ENCODE measurements around the gene CTNNA3.
"Not testable (repeated sequence)": the region's sequence is repeated elsewhere in the genome, so short reads cannot be mapped to it uniquely, and the experiment has no call there.

CTNNA3 gene

GRCh38 chr10:67221939-67222494 is 474.0 kb downstream of the CTNNA3 start:
- Histone ChIP-seq H3K4me1 (ENCODE audit: control insufficient read depth in 1 of 2, insufficient read depth in 1 of 2, low read depth in 1 of 2, low read length in 1 of 2) (no peaks in the 10 kb centered on the region), H3K27ac (no peak overlapping the region), H3K4me3 (ENCODE audit: low read depth in 1 of 2, low read length in 1 of 2) (no peak overlapping the region), H3K9me3 (no peaks in the 10 kb centered on the region), H3K36me3 (no peaks in the 10 kb centered on the region), H3K27me3 (no peaks in the 10 kb centered on the region)
- no peak for TF ChIP-seq CTCF (IDR thresholded peaks at IDR 0.05)

GRCh38 chr10:67211680-67212079 is 484.3 kb downstream of the CTNNA3 start:
- no peak overlapping the region for H3K4me3 ChIP-seq (ENCODE audit: low read depth in 1 of 2, low read length in 1 of 2)
- H3K27ac ChIP-seq, result no peak overlapping the region
- H3K9me3 ChIP-seq, result no peaks in the 10 kb centered on the region
- H3K27me3 ChIP-seq, result no peaks in the 10 kb centered on the region
- H3K4me1 ChIP-seq (ENCODE audit: control insufficient read depth in 1 of 2, insufficient read depth in 1 of 2, low read depth in 1 of 2, low read length in 1 of 2), result no peaks in the 10 kb centered on the region
- TF ChIP-seq CTCF (IDR thresholded peaks at IDR 0.05), result no peak
- H3K36me3 ChIP-seq, result no peaks in the 10 kb centered on the region

GRCh38 chr10:67207923-67208322 is 488.1 kb downstream of the CTNNA3 start:
- not testable (repeated sequence) for H3K36me3 ChIP-seq; H3K4me1 ChIP-seq (ENCODE audit: control insufficient read depth in 1 of 2, insufficient read depth in 1 of 2, low read depth in 1 of 2, low read length in 1 of 2); H3K4me3 ChIP-seq (ENCODE audit: low read depth in 1 of 2, low read length in 1 of 2); H3K27me3 ChIP-seq; H3K9me3 ChIP-seq; H3K27ac ChIP-seq

- Histone ChIP-seq H3K9me3 (no peaks in the 10 kb centered on the region), H3K4me3 (ENCODE audit: low read depth in 1 of 2, low read length in 1 of 2) (no peak overlapping the region), H3K36me3 (no peaks in the 10 kb centered on the region), H3K4me1 (ENCODE audit: control insufficient read depth in 1 of 2, insufficient read depth in 1 of 2, low read depth in 1 of 2, low read length in 1 of 2) (no peaks in the 10 kb centered on the region), H3K27me3 (no peaks in the 10 kb centered on the region), H3K27ac (no peak overlapping the region)
- TF ChIP-seq CTCF (IDR thresholded peaks at IDR 0.05), result no peak
Measured at GRCh38 chr10:67200913-67201564, 495.0 kb downstream of the CTNNA3 start.

- Histone ChIP-seq H3K36me3 (no peaks in the 10 kb centered on the region), H3K4me3 (ENCODE audit: low read depth in 1 of 2, low read length in 1 of 2) (no peak overlapping the region), H3K27me3 (no peaks in the 10 kb centered on the region), H3K9me3 (no peaks in the 10 kb centered on the region), H3K27ac (no peak overlapping the region), H3K4me1 (ENCODE audit: control insufficient read depth in 1 of 2, insufficient read depth in 1 of 2, low read depth in 1 of 2, low read length in 1 of 2) (no peaks in the 10 kb centered on the region)
- TF ChIP-seq CTCF (IDR thresholded peaks at IDR 0.05), result no peak
Measured at GRCh38 chr10:67175354-67175753, 520.6 kb downstream of the CTNNA3 start.

GRCh38 chr10:67173787-67174186 is 522.2 kb downstream of the CTNNA3 start:
- no peaks in the 10 kb centered on the region for H3K9me3 ChIP-seq
- no peak overlapping the region for H3K4me3 ChIP-seq (ENCODE audit: low read depth in 1 of 2, low read length in 1 of 2)
- H3K4me1 ChIP-seq (ENCODE audit: control insufficient read depth in 1 of 2, insufficient read depth in 1 of 2, low read depth in 1 of 2, low read length in 1 of 2), result no peaks in the 10 kb centered on the region
- no peak for TF ChIP-seq CTCF (IDR thresholded peaks at IDR 0.05)
- H3K36me3 ChIP-seq, result no peaks in the 10 kb centered on the region
- H3K27me3 ChIP-seq, result no peaks in the 10 kb centered on the region
- no peak overlapping the region for H3K27ac ChIP-seq
